Measurements from ENCODE around the gene CLRN1.

- TF ChIP-seq GATA3 (IDR thresholded peaks at IDR 0.05; ENCODE audit: low read depth, low read length) (no peak), GATA2 (IDR thresholded peaks at IDR 0.05; ENCODE audit: low read depth, low read length) (no peak)
Measured at GRCh38 chr3:150902988-150903387, 69.5 kb downstream of the CLRN1 start.

All from SH-SY5Y (cell line).